HG02973 (cell line): ENCODE data around the gene EGFR.

ENCODE experiments used
- ATAC-seq: cut with Tn5 transposase; IDR thresholded peaks from one replicate; pipeline ENCODE4 v1.9.1; 2021; ENCODE audit warnings: moderate library complexity; ENCODE audit not compliant: unreplicated experiment

EGFR gene

GRCh38 chr7:55240418-55241142, 221.8 kb downstream of the EGFR start:
- ATAC-seq, result no peak

- no peak for ATAC-seq
These were observed 223.1 kb downstream of the EGFR start for GRCh38 chr7:55241958-55242357.

GRCh38 chr7:55242613-55243012, 223.8 kb downstream of the EGFR start:
- ATAC-seq, result no peak

- ATAC-seq, result no peak
These were observed 225.4 kb downstream of the EGFR start for GRCh38 chr7:55244006-55244745.

- no peak for ATAC-seq
These were observed 226.5 kb downstream of the EGFR start for GRCh38 chr7:55245271-55245723.

- ATAC-seq, result no peak
These were observed 227.4 kb downstream of the EGFR start for GRCh38 chr7:55246171-55246570.

- ATAC-seq, result no peak
These were observed 228.6 kb downstream of the EGFR start for GRCh38 chr7:55247428-55247827.

- ATAC-seq, result no peak
These were observed 229.7 kb downstream of the EGFR start for GRCh38 chr7:55248526-55248925.

- no peak for ATAC-seq
These were observed 230.5 kb downstream of the EGFR start for GRCh38 chr7:55249332-55249731.

- no peak for ATAC-seq
These were observed 231.5 kb downstream of the EGFR start for GRCh38 chr7:55250313-55250712.

GRCh38 chr7:55251313-55251712, 232.5 kb downstream of the EGFR start:
- no peak for ATAC-seq

GRCh38 chr7:55251911-55252310, 233.1 kb downstream of the EGFR start:
- ATAC-seq, result no peak

GRCh38 chr7:55252386-55252785, 233.6 kb downstream of the EGFR start:
- ATAC-seq, result no peak

GRCh38 chr7:55253188-55253587, 234.4 kb downstream of the EGFR start:
- ATAC-seq, result no peak

GRCh38 chr7:55254242-55254595, 235.4 kb downstream of the EGFR start:
- ATAC-seq, result no peak

GRCh38 chr7:55254596-55255495, 236.0 kb downstream of the EGFR start:
- ATAC-seq, result peak; percentile 78

GRCh38 chr7:55255496-55256445, 237.0 kb downstream of the EGFR start:
- peak; percentile 85 for ATAC-seq

- ATAC-seq, result no peak
These were observed 239.8 kb downstream of the EGFR start for GRCh38 chr7:55258631-55259030.

GRCh38 chr7:55260171-55260570, 241.4 kb downstream of the EGFR start:
- no peak for ATAC-seq

- ATAC-seq, result no peak
These were observed 242.0 kb downstream of the EGFR start for GRCh38 chr7:55260676-55261385.
